ENCODE data around the gene RBBP5.
A peak's percentile ranks its signal among the peaks of the same experiment; 100 is the strongest.
"Not testable (repeated sequence)": the region's sequence is repeated elsewhere in the genome, so short reads cannot be mapped to it uniquely, and the experiment has no call there.

Gene RBBP5, protein sequence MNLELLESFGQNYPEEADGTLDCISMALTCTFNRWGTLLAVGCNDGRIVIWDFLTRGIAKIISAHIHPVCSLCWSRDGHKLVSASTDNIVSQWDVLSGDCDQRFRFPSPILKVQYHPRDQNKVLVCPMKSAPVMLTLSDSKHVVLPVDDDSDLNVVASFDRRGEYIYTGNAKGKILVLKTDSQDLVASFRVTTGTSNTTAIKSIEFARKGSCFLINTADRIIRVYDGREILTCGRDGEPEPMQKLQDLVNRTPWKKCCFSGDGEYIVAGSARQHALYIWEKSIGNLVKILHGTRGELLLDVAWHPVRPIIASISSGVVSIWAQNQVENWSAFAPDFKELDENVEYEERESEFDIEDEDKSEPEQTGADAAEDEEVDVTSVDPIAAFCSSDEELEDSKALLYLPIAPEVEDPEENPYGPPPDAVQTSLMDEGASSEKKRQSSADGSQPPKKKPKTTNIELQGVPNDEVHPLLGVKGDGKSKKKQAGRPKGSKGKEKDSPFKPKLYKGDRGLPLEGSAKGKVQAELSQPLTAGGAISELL

DNA sequence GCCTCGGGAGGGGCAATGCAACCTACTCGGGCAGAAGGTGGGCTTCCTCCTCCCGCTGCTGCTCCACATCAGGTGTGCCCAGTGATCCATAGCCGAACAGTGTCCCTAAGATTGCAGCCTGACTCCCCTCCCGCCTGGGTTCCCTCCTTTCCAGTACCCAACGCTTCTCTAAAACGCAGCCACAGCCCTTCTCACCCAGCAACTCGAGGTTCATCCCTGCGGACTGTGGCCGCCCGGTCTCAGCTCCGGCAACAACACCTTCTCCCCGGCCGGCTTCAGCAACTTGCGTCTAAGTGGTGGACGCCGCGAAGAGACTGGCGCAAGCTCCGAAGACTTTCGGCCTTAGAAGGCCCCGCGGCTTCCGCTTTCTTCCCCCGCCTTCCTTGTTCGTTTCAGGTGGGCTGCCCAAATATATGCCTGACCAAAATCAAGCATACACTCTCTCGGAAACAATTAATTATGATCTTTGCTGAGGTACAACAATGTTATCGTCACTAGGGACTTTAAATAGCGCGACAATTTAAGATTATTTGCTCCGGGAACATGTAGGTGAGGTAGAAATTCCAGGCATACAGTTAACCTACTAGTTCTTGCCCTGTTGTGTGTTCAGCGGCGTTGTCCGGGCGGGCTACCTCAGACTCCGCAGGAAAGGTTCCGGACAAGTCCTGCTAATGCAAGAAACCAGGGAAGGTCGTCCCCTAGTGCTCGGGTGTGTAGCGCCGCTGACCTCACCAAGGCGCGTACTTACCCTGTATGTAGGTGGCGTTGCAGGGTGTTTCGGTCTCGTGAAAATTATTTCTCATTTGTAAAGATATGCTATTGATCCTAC, at the start of gene RBBP5:
RBBP5 (minus strand) TSS at position 319 of the 829 bp plus-strand sequence; CDS start at position 214, 105 bp downstream.
- DNase-seq, result peak; percentile 96 to 97

DNA sequence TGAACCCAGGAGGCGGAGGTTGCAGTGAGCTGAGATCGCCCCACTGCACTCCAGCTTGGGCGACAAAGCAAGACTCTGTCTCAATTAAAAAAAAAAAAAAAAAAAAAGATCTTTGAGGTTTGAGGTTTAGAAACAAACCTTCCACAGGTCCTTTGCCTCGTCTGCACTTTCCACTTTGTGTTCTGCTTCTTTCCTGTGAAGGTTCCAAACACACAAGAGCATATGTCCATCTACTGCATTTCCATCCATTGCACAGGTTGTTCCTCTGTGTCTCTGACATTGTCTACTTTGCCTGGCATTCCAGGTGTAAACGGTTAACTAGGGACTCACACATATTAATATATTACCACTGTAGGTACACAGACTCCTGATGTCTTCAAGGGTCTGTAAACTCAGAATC, 49.6 kb upstream of the RBBP5 start:
- no peak for DNase-seq

DNA sequence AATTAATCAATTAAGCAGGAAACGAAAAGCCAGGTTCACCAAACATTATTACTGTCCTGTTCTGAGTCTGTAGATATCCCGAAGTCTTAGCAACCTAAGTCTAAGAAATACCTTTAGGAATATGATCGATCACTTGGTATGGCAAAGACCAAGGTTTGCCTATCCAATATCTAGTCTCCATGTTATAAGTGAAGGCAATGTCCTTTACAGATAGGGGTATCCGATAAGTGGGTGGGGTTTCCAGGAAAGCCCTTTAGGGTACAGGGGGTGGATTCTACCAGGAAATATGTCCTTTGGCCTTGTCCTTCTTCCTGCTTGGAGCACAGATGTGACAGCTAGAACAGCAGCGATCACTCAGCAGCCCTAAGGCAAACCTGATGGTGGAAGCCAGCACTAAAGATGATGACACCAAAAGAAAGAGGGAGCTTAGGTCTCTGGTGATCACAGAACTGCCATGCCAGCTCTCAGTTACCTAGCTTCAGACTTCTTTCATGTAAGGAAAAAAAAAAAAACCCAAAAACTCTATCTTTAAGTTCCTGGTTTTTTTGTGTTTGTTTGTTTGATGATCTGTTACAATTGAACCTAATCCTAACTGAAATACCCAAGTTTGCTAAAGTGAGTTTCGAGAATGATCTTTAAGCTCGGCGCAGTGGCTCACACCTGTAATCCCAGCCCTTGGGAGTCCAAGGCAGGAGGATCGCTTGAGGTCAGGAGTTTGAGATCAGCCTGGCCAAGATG, 48.9 kb upstream of the RBBP5 start:
- no peak for DNase-seq

DNA sequence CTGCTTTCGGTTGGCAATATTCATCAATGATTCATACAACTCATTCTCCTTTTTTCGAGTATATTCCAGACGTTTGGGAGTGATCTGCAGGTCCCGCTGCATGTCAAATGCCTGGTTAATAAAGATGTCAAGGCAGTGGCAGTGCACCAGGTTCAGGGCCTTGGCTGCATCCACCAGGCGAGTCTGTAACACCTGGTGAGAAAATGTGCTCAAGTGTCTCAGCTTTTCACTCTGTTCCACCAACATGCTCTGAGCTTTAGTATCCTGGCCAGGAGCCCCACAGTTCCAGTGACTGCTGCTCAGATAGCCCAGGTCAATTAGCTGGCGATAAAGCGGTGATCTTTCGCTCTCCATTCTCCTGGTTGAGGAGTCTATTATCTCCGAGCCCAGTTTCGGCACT, 47.5 kb upstream of the RBBP5 start:
- DNase-seq, result no peak

DNA sequence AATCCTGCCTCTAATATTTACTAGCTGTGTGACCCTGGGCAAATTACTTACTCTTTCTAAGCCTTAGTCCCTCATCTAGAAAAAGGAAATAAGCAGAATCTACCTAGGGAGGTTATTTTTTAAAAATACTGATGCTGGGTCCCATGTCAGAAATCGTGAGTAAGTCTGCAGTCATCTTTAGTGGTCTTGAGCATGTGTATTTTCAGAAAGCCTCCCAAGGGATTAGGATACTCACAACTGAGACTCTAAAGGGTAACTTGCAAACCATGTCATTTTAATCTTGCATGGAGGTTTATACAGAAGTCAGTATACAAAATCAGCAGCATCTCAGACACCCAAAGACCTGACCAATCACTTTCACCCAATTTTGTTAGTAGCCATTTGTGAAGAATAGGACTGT, 46.5 kb upstream of the RBBP5 start:
- no peak for DNase-seq

DNA sequence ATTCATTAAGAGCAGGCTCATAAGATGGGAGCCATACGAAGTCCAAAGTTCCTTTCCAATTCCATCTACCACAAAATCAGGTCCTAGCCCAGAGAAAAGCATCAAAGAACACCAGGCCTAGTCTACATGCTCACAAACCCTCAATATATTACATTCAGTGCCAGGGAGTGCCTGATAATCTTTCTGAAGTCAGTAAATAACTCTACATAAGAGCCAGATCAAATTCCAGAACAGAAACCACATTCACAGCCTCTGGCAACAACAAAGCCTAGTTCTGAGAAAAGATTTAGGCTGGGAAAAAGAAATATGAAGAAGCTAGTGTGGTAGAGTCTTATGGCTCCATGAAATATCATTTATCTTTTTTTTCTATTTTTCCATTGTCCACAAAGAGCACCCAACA, 40.5 kb upstream of the RBBP5 start:
- no peak for DNase-seq

DNA sequence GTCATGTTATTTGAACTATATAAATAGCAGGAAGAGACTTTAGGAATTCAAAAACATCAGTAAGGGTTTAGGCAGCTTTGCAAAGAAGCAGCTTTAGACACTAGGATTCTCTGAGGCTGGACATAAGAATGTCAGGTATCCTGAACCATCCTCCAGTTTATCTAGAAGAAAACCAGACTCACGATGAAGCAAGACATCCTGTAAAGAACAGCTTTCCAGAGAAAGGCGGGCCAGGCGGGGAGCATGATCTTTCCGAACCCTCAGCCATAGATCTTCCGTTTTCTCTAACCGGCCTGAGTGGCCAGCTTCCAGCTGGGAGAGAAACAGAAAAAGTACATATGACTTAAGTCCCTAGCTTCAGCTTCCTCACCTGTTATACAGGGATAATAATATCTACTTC, 39.3 kb upstream of the RBBP5 start:
- no peak for DNase-seq

DNA sequence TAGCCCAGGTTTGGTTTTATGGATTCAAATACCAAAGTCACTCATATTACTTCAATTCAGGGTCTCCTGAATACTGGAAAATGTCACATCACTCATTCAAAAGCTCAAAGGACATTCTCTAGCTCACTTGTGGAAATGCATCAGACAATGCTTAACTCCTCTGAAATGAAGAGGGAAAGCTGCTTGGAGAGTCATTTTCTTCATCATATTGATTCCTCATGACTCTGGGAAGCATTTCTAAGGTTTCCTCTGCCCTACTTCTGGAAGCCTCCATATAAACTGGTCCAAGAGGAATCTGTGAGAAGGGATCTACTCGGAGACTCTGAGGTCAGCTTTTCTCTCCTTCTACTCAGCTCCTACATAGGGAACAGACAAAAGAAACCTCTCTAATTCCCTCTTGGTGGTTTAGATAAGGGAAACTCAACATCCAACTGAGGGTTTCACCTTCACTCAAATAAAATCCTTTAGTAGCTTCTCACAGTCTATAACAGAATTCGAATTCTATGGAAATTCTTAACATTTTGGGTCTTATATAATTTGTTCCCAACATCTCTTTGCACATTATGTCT, 36.4 kb upstream of the RBBP5 start:
- DNase-seq, result no peak

DNA sequence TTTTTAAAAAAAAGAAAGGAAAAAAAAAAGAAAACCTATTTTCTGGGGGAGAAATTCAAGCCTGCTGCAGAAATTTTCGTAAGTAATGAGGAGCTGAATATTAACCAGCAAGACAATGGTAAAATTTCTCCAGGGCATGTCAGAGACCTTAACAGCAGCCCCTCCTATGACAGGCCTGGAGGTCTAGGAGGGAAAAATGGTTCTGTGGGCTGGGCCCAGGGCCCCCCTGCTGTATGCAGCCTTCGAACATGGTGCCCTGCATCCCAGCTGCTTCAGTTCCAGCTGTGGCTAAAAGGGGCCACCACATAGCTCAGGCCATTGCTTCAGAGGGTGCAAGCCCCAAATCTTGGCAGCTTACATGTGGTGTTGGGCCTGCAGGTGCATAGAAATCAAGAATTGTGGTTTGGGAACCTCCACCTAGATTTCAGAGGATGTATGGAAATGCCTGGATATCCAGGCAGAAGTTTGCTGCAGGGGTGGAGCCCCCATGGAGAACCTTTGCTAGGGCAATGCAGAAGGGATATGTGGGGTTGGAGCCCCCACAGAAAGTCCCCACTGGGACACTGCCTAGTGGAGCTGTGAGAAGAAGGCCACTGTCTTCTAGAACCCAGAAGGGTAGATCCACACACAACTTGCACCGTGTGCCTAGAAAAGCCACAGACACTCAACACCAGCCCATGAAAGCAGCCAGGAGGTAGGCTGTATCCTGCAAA, 34.0 kb upstream of the RBBP5 start:
- DNase-seq, result not testable (repeated sequence)

DNA sequence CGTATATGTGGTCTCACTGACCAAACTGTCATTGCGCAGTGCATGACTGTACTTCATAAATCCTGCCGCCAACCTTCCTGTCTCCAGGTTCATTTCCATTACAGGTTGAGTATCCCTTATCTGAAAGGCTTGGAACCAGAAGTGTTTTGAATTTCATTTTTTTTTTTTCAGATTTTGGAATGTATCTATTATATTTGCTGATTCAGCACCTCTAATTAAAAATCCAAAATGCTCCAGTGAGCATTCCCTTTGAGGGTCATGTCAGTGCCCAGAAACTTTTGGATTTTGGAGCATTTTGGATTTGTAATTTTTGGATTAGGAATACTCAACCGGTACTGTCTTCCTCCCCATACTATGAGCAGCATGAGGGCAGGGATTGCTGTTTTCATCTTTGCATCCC, 30.7 kb upstream of the RBBP5 start:
- no peak for DNase-seq

DNA sequence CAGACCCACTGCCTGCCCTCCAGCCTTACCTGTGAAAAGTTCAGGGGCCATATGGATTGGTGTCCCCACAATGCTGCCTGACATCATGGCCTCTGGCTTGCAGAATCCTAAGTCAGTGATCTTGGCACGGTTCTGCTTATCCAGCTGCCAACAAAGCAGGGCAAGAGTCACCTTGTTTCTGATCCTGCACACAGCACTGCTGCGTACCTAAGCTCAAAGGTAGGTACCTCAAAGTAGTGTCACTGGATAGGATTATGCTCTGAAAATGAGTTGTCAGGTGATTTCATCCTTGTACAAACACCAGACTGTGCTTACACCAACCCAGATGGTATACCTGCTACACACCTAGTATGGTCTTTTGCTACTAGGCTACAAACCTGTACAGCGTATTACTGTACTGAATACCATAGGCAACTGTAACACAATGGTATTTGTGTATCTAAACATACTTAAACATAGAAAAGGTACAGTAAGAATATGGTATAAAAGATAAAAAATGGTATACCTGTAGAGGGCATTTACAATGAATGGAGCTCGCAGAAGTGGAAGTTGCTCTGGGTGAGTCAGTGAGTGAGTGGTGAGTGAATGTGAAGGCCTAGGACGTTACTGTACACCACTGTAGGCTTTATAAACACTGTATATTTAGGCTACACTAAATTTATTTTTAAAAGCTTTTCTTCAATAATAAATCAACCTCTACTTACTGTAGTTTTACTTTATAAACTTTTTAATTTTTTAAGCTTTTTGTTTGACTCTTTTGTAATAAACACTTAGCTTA, 29.1 kb upstream of the RBBP5 start:
- DNase-seq, result no peak

DNA sequence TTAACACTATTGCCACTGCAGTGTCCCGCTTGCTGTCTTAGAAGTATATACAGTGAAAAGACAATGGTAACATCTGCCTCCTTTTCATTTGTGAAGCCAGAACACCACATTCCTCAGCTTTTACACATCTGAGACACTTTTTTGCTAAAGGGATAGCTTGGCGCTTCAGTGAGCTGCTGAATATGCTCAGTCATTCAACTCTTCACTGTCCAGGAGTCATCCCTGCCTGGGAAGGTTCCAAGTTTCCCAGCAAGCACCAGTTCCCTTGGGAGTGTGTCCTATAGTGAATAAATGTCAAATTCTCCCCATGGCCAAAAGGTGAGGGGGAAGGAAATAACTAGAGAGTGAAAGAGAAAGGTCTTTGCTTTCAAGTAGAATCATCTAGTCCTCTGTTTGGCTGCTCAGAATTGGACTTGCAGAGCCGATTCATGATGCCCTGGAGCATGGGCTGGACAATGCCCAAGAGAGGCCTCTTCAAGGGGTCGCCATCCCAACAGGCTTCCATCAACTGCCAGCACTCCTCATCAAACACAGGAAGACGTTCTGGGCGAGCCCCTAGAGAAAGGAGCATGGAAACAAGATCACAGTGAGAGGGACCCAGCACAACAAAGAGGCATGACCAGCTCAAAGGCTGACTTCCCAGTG, 25.5 kb upstream of the RBBP5 start:
- DNase-seq, result no peak

DNA sequence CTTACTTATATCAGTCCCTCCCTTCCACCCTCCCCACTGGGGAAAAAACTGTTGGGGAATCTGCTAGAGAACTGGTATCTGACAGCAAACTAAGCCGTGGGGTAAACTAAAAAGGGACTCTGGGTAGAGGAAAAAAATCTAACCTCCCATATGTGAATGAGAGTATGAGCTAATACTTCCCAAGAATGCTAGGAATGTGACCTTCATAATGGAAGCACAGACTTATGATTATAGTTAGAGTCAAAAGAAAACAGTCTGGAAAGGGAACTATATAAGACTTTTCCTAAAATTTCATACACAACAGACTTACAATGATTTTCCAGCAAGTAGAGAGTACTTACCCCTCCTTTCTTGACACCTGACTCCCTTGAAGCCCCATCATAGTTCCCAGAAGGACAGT, 23.0 kb upstream of the RBBP5 start:
- no peak for DNase-seq

DNA sequence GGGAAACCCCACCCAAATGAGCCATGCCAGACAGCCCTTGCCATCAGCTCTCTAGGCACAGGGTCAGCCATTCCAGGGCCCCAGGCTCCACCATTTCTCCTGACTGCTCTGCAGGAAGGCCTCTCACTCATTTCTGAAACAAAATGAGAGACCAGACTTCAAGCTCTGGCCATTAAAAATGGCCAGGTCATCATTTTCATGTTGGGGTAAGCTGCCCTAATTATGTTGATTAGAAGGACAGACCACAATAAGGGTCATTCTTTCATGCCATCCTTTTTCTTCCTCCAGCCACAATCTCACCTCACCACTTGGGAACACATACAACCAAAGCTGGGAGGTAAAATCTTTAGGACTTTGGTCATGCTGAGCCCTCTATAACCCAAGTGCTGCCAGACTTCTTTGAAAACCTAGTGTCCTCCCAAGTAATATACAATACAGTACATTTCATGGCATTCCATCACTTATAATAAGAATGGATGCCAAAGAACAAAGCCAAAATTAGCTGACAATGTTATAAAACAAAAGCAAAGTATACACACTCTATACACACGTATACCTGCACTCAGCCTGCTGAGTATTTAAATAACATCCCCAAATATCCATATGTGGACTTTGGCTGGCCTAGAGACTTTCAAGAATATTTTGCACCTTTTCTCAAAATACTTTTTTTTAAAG, 22.4 kb upstream of the RBBP5 start:
- no peak for DNase-seq

DNA sequence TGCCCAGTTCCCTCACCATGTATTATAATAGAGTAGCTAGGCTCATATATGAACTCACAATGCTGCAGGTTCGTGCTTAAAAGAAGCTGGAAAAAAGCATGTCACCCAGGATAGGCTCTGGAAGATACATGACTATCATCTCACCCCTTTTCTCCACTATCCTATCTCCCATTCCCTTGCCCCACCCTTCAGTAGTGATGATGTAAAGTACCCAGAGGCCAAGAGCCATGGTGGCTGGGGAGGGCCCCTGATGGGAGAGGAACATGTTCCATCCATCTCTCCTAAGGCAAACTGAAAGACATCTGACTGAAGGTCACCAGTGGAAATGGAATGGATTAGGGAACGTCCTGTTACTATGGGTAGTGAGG, 20.3 kb upstream of the RBBP5 start:
- no peak for DNase-seq

DNA sequence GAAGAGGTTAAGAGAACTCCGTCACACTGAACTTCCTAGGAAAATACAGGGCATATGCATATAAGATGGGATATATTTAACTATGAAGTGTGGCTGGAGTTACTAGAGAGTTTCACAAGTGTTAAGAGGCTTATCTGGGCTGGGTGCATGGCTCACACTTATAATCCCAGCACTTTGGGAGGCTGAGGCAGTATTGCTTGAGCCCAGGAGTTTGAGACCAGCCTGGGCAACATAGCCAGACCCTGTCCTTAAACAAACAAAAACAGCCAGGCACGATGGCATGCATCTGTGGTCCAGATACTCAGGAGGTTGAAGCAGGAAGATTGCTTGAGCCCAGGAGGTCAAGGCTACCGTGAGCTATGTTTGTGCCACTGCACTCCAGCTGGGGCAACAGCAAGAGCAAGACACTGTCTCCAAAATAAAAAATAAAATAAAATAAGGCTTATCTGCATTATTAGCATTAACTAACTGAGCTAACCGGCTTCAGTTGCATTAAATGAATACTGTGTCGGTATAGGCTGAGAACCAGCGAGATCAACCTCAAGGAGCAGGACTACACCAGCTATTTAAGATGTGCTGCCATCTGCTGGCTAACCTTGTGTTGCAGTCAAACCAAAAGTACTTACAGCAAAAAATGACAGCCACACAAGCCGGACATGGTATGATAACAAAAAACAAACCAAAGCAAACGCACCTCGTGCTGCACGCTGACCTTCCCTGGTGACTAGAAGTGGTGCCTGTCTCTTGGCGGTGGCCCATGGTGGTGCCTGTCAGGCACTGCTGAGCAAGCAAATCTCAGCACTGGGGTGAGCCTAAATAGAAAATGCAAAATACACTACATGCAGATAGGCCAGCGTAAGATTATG, 19.7 kb upstream of the RBBP5 start:
- peak; percentile 79 to 83 for DNase-seq

DNA sequence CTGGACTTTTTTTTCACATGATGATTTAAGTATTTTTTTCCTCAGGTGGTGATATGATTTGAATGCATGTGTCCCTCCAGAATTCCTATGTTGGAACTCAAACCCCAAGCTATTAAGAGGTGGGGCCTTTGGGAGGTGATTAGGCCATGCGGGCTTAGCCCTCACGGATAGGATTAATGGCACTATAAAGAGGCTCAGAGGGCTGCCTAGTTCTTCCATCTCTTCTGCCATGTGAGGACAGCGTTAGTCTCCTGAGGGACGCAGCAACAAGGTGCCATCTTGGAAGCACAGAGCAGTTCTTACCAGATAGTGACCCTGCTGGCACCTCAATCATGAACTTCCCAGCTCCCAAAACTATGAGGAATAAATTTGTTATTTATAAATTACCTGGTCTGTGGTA, 18.3 kb upstream of the RBBP5 start:
- DNase-seq, result no peak

DNA sequence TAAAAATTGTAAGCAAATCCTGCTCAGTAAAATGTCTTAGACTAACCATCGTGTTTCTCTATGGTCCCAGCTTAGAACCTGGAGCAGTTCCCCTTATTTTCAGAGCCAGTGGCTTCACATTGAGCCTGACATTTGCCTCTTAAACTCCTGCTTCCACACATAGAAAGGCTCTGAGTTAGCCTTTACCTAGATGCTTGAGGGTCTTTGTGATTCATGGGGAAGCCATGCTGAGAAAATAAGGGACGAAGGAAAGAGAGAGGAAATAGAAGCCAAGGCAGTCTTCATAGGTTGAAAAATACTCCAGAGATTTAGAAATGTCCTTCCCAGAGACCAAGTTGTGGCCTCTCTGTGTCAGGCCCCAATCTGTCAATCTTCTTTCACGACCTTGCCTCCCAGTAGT, 16.1 kb upstream of the RBBP5 start:
- no peak for DNase-seq

DNA sequence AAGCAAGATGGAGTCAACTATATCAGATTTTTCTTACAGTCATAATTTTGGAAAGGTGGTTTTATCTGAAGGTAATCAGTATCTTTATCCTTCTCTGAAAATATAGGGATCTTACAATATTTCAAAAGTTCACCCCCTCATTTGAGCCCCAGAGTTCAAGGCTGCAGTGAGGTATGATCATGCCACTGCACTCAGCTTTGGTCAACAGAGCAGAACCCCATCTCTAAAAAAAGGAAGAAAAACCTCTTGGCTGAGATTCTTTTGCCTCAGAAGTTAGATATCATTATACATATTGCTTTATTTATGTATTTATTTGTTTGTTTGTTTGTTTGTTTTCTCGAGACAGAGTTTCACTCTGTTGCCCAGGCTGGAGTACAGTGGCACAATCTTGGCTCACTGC, 11.5 kb upstream of the RBBP5 start:
- no peak for DNase-seq
